SJSA1 (cell line): Measurements from ENCODE around the gene TXLNG. TPM values are rescaled to one million over a fixed set of nuclear protein-coding genes. Genes with fewer than 3 reads are reported as not detected.
A peak's percentile ranks its signal among the peaks of the same experiment; 100 is the strongest.

Experiments used
- DNase-seq, 2 experiments: peaks; one replicate each; pipeline ENCODE4 v3.0.0-alpha.2; 2015 to 2020; ENCODE audit warnings: low spot score in 2 of 2, low read depth in 1 of 2
- H3K27ac ChIP-seq: fragments of 250-450 bp; sonication (Bioruptor Pico); 2 replicates; pipeline ENCODE4 v1.5.1; 2020; ENCODE audit warnings: mild to moderate bottlenecking, moderate library complexity
- H3K27me3 ChIP-seq: fragments of 250-450 bp; sonication (Bioruptor Pico); replicated peaks from 2 replicates; pipeline ENCODE4 v1.5.1; 2020; ENCODE audit warnings: mild to moderate bottlenecking, moderate library complexity
- H3K36me3 ChIP-seq: fragments of 250-450 bp; sonication (Bioruptor Pico); 2 replicates; pipeline ENCODE4 v1.5.1; 2020; ENCODE audit warnings: mild to moderate bottlenecking
- H3K4me1 ChIP-seq: fragments of 250-450 bp; sonication (Bioruptor Pico); replicated peaks from 2 replicates; pipeline ENCODE4 v1.6.1; 2021; ENCODE audit warnings: mild to moderate bottlenecking
- H3K4me3 ChIP-seq: fragments of 250-450 bp; sonication (Bioruptor Pico); 2 replicates; pipeline ENCODE4 v1.5.1; 2020; ENCODE audit warnings: mild to moderate bottlenecking
- H3K9me3 ChIP-seq: fragments of 250-450 bp; sonication (Bioruptor Pico); replicated peaks from 2 replicates; pipeline ENCODE4 v1.5.1; 2020; ENCODE audit warnings: mild to moderate bottlenecking
- total RNA-seq: library from RNA; depleted of rRNA; stranded (reverse); fragments of >200 nt; shearing (Covaris generic); gene quantifications from 2 replicates; pipeline ENCODE4 v1.2.3, GENCODE V29; 2014

The TXLNG gene
- total RNA-seq, 1 experiment from 2014 or later = 6.2 TPM

DNA sequence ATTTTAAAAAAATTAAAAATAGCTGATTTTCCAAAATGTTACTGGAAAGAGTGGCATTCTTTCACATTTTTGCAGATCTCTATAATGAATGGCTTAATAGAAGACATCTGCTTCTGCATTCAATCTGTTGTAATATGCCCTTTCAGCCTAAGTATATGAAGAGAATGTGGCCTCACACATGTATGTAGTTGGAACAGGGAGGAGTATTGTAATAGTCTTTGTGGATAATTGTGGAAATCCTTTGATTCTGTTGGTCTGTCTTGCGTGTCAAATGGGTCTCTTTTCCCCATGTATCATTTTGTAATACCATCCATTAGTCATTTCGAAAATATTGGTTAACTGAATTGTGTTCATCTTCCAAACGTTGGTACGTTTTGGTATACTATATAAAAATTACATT, 11.6 kb downstream of the TXLNG start:
- Histone ChIP-seq H3K4me1 (no peaks in the 10 kb centered on the region), H3K9me3 (no peaks in the 10 kb centered on the region), H3K27ac (no peak overlapping the region), H3K36me3 (no peaks in the 10 kb centered on the region), H3K4me3 (no peak overlapping the region), H3K27me3 (no peaks in the 10 kb centered on the region)
- DNase-seq = no peak

DNA sequence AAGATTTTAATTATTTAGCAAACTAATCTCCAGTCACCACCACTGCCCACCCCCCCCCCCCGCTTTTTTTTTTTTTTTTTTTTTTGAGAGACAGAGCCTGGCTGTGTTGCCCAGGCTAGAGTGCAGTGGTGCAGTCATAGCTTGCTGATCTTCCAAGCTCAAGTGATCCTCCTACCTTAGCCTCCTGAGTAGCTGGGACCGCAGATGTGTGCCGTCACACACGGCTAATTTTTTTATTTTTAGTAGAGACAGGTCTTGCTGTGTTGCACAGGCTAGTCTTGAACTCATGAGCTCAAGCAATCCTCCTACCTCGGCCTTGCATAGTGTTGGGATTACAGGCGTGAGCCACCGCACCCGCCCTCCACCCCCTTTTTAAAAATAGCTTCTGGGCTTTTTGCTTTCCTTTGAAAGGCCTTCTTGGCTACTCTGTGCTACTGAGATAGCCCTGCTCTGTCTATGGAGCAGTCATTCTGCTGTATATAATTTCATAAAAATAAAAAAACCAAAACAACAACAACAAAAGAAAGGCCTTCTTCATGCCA, 18.7 kb downstream of the TXLNG start:
- H3K27me3 ChIP-seq = no peaks in the 10 kb centered on the region
- no peaks in the 10 kb centered on the region for H3K9me3 ChIP-seq
- H3K4me3 ChIP-seq = no peak overlapping the region
- no peak overlapping the region for H3K27ac ChIP-seq
- no peak for DNase-seq
- H3K4me1 ChIP-seq = no peaks in the 10 kb centered on the region
- H3K36me3 ChIP-seq = no peaks in the 10 kb centered on the region

DNA sequence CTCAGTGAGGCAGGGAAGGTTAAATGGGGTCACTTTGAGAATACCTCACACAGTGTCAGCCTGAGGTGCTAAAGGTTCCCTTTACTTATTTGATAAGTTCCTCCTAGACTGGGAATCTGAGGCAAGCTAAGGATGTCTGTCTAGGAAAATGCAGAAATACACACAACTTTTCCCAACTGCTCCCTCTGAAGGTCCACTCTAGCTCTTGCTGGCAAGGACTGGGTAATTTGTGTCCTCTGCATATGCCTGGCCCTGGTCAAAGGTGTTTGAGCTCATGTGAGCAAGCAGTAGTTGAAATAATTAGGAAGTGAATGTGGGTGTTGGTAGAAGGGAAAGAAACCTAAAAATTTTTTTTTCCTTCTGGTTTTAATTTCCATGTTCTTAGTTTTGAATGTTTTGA, 21.3 kb downstream of the TXLNG start:
- Histone ChIP-seq H3K4me3 (no peak overlapping the region), H3K4me1 (no peaks in the 10 kb centered on the region), H3K27me3 (no peaks in the 10 kb centered on the region), H3K36me3 (no peaks in the 10 kb centered on the region), H3K9me3 (no peaks in the 10 kb centered on the region), H3K27ac (no peak overlapping the region)
- no peak for DNase-seq

DNA sequence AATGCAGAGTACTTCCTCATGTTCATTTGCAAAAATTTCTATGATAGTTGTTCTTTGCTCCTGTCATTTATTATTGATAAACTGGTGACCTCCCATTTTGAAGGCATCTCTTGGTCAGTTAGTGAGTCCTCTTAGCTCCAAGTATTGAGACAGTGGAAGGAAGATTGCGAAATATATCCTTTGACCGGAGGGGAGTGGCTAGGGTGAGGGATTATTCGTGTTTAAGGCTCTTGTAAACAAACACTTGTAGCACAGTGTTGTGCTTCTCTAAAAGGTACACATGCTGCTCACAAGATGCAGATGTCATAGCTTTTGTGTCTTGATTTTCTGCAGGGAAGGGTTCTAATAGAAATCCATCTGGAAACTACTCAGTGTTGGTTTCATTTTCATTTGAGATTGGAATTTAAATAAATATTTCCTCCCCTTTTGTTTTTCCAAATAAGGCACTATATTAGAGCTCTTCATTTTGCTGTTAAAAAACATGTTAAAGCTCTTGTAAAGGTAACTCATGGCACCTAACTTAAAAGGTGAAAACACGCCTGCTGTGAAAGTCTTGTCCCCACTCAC, 21.8 kb downstream of the TXLNG start:
- no peaks in the 10 kb centered on the region for H3K27me3 ChIP-seq
- DNase-seq = no peak
- no peaks in the 10 kb centered on the region for H3K36me3 ChIP-seq
- no peaks in the 10 kb centered on the region for H3K4me1 ChIP-seq
- no peak overlapping the region for H3K27ac ChIP-seq
- no peaks in the 10 kb centered on the region for H3K9me3 ChIP-seq
- H3K4me3 ChIP-seq = peak overlapping the region; percentile 16

DNA sequence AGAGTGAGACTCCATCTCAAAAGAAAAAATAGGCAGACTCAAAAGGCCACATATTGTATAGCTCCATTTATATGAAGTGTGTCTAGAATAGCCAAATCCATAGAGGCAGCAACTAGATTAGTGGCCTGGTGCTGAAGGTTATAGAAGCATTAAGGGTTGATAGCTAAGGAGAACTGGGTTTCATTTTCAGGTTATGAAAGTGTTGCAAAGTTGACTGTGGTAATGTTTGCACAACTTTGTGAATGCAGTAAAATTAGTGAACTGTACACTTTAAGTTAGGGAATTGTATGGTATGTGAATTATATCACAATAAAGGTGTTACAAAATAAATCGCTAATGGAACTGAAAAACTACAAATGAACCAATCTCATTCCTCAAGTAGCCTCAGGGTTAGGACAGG, 28.3 kb downstream of the TXLNG start:
- no peak overlapping the region for H3K27ac ChIP-seq
- H3K36me3 ChIP-seq = no peaks in the 10 kb centered on the region
- no peak for DNase-seq
- H3K4me1 ChIP-seq = no peaks in the 10 kb centered on the region
- H3K9me3 ChIP-seq = no peaks in the 10 kb centered on the region
- no peaks in the 10 kb centered on the region for H3K27me3 ChIP-seq
- H3K4me3 ChIP-seq = no peak overlapping the region

DNA sequence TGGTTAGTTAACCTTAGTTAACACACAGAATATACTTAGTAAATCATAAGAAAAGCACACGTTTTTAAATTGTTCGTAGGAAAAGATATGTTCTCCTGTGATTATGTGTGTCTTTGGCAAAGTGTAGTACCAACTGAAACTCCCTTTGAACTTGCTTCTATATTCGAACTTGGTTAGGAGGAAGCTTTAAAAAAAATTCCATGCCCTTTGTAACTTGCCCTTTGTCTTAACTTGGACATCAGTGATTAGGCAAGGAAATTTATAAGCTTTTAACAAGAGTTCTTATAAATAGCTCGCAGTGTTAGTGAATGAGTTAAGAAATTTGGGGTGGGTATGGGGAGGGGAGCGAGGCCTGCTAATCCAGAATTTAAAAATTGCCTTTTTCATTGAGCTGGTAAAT, 33.4 kb downstream of the TXLNG start:
- Histone ChIP-seq H3K27me3 (no peaks in the 10 kb centered on the region), H3K4me1 (peaks cover 7% of the 10 kb centered on the region), H3K4me3 (no peak overlapping the region), H3K36me3 (no peaks in the 10 kb centered on the region), H3K9me3 (no peaks in the 10 kb centered on the region), H3K27ac (no peak overlapping the region)
- DNase-seq = no peak

DNA sequence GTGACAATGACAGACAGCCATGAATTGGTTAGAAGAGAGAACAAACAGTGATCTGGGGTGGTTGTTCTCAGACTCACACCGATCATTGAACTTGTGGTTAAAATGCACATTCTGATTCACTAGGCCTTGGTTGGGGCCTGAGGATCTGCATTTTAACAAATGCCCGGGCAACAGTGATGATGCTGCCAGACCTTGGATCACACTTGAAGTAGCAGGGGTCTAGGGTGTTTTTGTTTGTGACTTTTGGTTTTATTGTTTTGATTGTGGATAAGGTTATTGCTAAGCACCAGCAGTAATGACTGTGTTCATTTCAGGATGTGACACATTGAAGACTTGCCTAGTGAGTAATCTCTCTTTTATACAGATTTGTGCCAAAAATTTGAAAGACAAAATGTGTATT, 36.5 kb downstream of the TXLNG start:
- Histone ChIP-seq H3K9me3 (no peaks in the 10 kb centered on the region), H3K4me1 (peaks cover 22% of the 10 kb centered on the region), H3K27ac (peak overlapping the region; percentile 73), H3K4me3 (no peak overlapping the region), H3K27me3 (no peaks in the 10 kb centered on the region), H3K36me3 (no peaks in the 10 kb centered on the region)
- peak in 1 of 2 experiments; percentile 30 for DNase-seq

DNA sequence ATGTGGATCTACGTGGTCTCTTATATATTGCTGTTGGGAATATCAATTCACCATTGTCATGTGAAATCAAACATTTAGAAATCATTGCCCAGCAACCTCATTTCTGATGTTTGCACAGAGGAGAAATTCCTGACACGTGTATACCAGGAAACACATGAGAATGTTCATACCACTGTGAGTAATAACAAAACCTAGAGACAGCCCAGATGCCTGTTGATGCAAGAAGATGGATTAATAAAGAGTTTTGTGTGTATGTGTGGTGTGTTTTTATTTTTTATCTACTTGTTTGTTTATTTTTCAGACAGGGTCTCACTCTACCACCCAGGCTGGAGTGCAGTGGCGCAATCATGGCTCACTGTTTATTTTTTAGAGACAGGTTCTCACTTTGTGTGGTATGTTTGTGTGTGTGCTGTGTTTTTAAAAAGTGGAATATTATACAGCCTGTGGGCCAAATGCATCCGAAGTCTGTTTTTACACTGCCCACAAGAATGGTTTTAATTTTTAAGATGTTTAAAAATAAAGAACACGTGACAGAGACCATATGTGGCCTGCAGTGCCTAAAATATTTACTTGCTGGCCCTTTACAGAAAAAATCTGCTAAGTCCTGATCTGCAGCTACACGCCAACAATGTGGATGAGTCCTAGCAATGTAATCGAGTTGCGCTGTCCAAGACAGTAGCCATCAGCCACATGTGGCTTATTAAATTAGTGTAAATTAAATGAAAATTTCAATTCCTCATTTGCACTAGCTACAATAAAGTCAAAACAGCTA, 39.2 kb downstream of the TXLNG start:
- peak overlapping the region; percentile 83 for H3K27ac ChIP-seq
- peak; percentile 53 to 73 for DNase-seq
- H3K4me3 ChIP-seq = no peak overlapping the region
- peaks cover 22% of the 10 kb centered on the region for H3K4me1 ChIP-seq
- H3K36me3 ChIP-seq = no peaks in the 10 kb centered on the region
- no peaks in the 10 kb centered on the region for H3K9me3 ChIP-seq
- no peaks in the 10 kb centered on the region for H3K27me3 ChIP-seq

DNA sequence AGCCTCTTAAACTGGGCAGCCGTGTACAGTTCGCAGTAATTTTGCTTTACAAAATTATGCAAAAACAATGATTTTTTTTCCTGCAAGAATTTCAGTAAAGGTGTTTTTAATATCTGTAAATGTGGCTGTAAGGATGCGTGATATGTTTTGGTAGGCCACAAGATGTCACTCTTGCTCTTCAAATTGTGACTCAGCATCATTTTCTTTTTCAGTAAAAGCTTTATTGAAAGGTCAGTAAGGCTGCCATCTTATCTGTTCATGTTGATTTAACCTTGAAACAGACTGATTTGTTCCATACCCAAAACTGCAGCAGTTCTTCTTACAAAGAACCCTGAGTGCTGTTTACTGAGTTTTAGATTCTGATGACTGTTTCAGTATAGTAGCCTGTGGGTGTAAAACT, 39.9 kb downstream of the TXLNG start:
- Histone ChIP-seq H3K4me1 (peaks cover 22% of the 10 kb centered on the region), H3K27me3 (no peaks in the 10 kb centered on the region), H3K36me3 (no peaks in the 10 kb centered on the region), H3K9me3 (no peaks in the 10 kb centered on the region), H3K27ac (no peak overlapping the region), H3K4me3 (no peak overlapping the region)
- peak in 1 of 2 experiments; percentile 23 for DNase-seq

DNA sequence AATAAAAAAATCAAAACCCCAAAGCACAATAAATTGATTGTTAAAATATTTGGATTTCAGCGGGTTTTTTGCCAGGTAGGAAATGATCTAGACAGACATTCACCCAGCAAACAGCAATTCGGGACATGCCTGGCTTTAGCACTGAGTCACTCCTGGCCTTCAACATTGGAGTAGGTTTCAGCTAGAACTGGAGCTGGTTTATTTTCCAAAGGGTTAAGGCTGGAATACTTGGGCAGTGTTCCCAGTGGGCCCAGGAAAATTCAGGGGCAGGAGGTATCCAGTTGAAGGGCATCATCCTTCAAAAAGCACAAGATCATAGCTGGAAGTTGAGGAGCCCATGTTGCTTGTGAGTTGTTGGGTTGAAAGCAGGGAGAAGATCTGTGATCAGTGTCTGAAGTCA, 41.0 kb downstream of the TXLNG start:
- Histone ChIP-seq H3K9me3 (no peaks in the 10 kb centered on the region), H3K27ac (no peak overlapping the region), H3K36me3 (0 out of 2 replicates have a peak, but pooled peaks cover 1% of the 10 kb centered on the region), H3K4me1 (peaks cover 21% of the 10 kb centered on the region), H3K27me3 (no peaks in the 10 kb centered on the region), H3K4me3 (no peak overlapping the region)
- DNase-seq = no peak

DNA sequence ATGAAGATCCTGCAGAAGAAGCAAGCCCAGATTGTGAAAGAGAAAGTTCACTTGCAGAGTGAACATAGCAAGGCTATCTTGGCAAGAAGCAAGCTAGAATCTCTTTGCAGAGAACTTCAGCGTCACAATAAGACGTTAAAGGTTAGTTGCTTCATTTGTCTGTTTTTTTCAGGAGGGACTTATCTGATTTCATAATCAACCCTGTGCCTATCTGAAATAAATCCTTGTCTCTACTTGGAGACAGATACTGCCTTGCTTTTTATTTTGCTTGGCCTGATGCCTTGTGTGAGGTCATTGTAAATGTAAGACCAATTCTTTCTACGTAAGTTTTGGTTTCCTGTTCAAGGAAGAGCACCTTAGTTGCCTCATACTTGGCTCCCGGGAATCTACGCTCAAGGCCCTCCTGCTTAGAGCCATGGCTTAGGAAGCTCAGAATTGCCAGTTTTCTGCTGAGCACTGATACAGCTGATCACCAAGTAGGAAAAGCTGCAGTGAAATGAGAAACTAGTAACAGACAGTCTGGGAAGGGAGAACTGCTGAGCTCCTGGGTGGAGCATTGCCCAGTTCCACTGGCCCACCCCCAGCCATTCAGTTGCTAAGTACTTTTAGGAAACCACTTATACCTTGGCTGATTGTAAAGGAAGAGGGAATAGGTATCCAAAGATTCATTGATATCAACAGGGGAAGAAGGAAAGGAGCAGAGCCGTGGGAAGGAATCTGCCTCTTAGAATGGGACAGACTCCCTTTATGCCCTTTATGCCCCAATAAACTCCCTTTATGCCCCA, 42.0 kb downstream of the TXLNG start:
- Histone ChIP-seq H3K4me1 (peaks cover 15% of the 10 kb centered on the region), H3K4me3 (no peak overlapping the region), H3K36me3 (peaks cover 6% of the 10 kb centered on the region; the same call in 1 of the 2 replicates), H3K9me3 (no peaks in the 10 kb centered on the region), H3K27me3 (no peaks in the 10 kb centered on the region), H3K27ac (no peak overlapping the region)
- no peak for DNase-seq

DNA sequence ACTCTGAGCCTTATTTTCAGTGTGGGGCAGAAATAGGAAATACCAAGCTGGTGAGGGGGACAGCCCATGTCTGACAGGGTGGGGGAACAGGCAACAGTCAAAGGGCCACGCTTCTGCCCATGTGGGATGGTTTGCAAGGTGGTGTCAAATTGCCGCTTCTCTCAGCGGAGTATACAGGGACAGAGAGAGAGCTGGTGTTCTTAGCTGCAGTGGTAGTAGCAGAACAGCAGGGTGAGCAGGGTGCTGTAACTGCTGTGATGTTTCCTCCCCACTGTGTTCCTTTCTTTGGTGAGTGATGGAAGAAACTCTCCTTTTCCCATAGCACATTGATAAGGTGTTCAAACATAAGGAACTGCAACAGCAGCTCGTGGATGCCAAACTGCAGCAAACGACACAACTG, 46.0 kb downstream of the TXLNG start:
- peaks cover 6% of the 10 kb centered on the region; the same call in 1 of the 2 replicates for H3K36me3 ChIP-seq
- no peak for DNase-seq

DNA sequence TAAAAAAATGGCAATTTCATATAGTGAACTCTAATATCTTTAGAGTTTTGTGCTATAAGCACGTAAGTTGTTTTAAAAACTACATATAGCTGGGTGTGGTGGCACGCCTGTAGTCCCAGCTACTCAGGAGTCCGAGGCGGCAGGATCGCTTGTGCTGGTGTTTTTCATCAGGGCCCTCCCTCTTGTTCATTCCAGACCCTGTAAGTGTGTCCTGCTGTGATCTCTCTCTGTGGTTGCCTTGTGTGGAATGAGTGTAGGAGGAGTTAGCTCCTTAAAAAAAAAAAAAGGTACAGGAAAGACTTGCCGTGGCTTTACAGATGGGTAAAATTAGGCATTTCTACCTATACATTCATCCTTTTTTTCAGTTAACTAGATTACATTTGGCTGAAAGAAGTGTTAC, 48.5 kb downstream of the TXLNG start:
- Histone ChIP-seq H3K9me3 (no peaks in the 10 kb centered on the region), H3K4me1 (peaks cover 23% of the 10 kb centered on the region), H3K27ac (no peak overlapping the region), H3K4me3 (no peak overlapping the region), H3K27me3 (no peaks in the 10 kb centered on the region), H3K36me3 (peaks cover 18% of the 10 kb centered on the region)
- DNase-seq = no peak

More for the DNA sequence above, 46.0 kb downstream of the TXLNG start:
- no peaks in the 10 kb centered on the region; the same call in 1 of the 2 replicates for H3K4me1 ChIP-seq
- no peak overlapping the region for H3K27ac ChIP-seq
- no peaks in the 10 kb centered on the region for H3K27me3 ChIP-seq
- H3K4me3 ChIP-seq = no peak overlapping the region
- H3K9me3 ChIP-seq = no peaks in the 10 kb centered on the region

DNA sequence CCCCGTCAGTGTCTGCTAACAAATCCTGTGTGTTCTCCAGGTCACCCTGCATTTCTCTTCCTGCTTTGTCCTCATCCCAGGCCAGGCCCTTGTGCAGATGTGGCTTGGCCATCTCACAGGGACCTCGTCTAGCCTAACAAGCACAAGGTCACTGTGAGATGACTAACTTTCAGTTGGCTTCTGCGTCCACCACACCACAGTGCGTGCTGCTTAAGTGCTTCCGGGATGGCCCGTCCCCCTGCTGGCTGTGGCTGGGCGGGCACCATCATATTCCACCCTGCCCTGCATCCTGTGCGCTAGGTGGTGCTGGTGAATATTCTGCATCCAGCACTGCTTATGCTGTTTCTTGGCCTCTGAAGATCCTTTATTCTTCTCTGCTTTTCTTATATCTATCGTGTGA, 50.1 kb downstream of the TXLNG start:
- Histone ChIP-seq H3K4me3 (no peak overlapping the region), H3K36me3 (peaks cover 20% of the 10 kb centered on the region), H3K9me3 (no peaks in the 10 kb centered on the region), H3K27ac (no peak overlapping the region), H3K4me1 (peaks cover 27% of the 10 kb centered on the region), H3K27me3 (no peaks in the 10 kb centered on the region)
- DNase-seq = peak; percentile 6 to 42
